ENCODE data around the gene EFCAB5.
A peak's percentile ranks its signal among the peaks of the same experiment; 100 is the strongest.
"Not testable (repeated sequence)": the region's sequence is repeated elsewhere in the genome, so short reads cannot be mapped to it uniquely, and the experiment has no call there.

Gene EFCAB5

GRCh38 chr17:30133197-30133596 lies 191.8 kb downstream of the EFCAB5 start:
- Histone ChIP-seq H3K9ac (no peak overlapping the region), H3K4me3 (IDR thresholded peaks at IDR 0.05; ENCODE audit: insufficient read depth, low read depth, low read length) (no peak overlapping the region), H3K4me1 (ENCODE audit: low read depth, poor library complexity, severe bottlenecking) (peaks cover 9% of the 10 kb centered on the region), H3K27ac (no peak overlapping the region), H3K36me3 (ENCODE audit: insufficient read depth) (no peaks in the 10 kb centered on the region), H4K20me1 (ENCODE audit: insufficient read depth) (no peaks in the 10 kb centered on the region), H3K4me2 (no peak overlapping the region), H3K79me2 (ENCODE audit: insufficient read depth, low read depth) (no peaks in the 10 kb centered on the region), H3K27me3 (ENCODE audit: insufficient read depth, low read depth) (no peaks in the 10 kb centered on the region), H2AFZ (ENCODE audit: low read depth) (no peak overlapping the region)
- TF ChIP-seq CTCF (conservative IDR thresholded peaks at IDR 0.05; ENCODE audit: low read depth, low read length): no peak

- no peak overlapping the region for H3K4me3 ChIP-seq (IDR thresholded peaks at IDR 0.05; ENCODE audit: insufficient read depth, low read depth, low read length)
- H2AFZ ChIP-seq (ENCODE audit: low read depth): no peak overlapping the region
- peaks cover 9% of the 10 kb centered on the region for H3K4me1 ChIP-seq (ENCODE audit: low read depth, poor library complexity, severe bottlenecking)
- no peaks in the 10 kb centered on the region; the same call in 1 of the 2 replicates for H3K79me2 ChIP-seq (ENCODE audit: insufficient read depth, low read depth)
- H3K9ac ChIP-seq: no peak overlapping the region
- H3K36me3 ChIP-seq (ENCODE audit: insufficient read depth): no peaks in the 10 kb centered on the region
- no peak for TF ChIP-seq CTCF (conservative IDR thresholded peaks at IDR 0.05; ENCODE audit: low read depth, low read length)
- H3K4me2 ChIP-seq: no peak overlapping the region
- no peaks in the 10 kb centered on the region for H4K20me1 ChIP-seq (ENCODE audit: insufficient read depth)
- H3K27me3 ChIP-seq (ENCODE audit: insufficient read depth, low read depth): no peaks in the 10 kb centered on the region
- H3K27ac ChIP-seq: no peak overlapping the region
These were observed 193.1 kb downstream of the EFCAB5 start for GRCh38 chr17:30134551-30134950.

- H4K20me1 ChIP-seq (ENCODE audit: insufficient read depth): no peaks in the 10 kb centered on the region
- no peak for TF ChIP-seq CTCF (conservative IDR thresholded peaks at IDR 0.05; ENCODE audit: low read depth, low read length)
- no peaks in the 10 kb centered on the region for H3K36me3 ChIP-seq (ENCODE audit: insufficient read depth)
These were observed 195.7 kb downstream of the EFCAB5 start for GRCh38 chr17:30137158-30137557.

GRCh38 chr17:30147860-30148259 lies 206.4 kb downstream of the EFCAB5 start:
- not testable (repeated sequence) for H3K79me2 ChIP-seq (ENCODE audit: insufficient read depth, low read depth)

More at GRCh38 chr17:30137158-30137557, 195.7 kb downstream of the EFCAB5 start:
- no peak overlapping the region for H3K4me2 ChIP-seq
- H2AFZ ChIP-seq (ENCODE audit: low read depth): no peak overlapping the region
- no peak overlapping the region for H3K27ac ChIP-seq
- no peaks in the 10 kb centered on the region; the same call in 1 of the 2 replicates for H3K79me2 ChIP-seq (ENCODE audit: insufficient read depth, low read depth)
- H3K4me1 ChIP-seq (ENCODE audit: low read depth, poor library complexity, severe bottlenecking): peaks cover 9% of the 10 kb centered on the region
- no peak overlapping the region for H3K9ac ChIP-seq
- no peak overlapping the region for H3K4me3 ChIP-seq (IDR thresholded peaks at IDR 0.05; ENCODE audit: insufficient read depth, low read depth, low read length)
- no peaks in the 10 kb centered on the region for H3K27me3 ChIP-seq (ENCODE audit: insufficient read depth, low read depth)

GRCh38 chr17:30148376-30148775 lies 206.9 kb downstream of the EFCAB5 start:
- no peaks in the 10 kb centered on the region for H3K36me3 ChIP-seq (ENCODE audit: insufficient read depth)
- TF ChIP-seq CTCF (conservative IDR thresholded peaks at IDR 0.05; ENCODE audit: low read depth, low read length): no peak
- H3K4me2 ChIP-seq: peak overlapping the region; percentile 18
- H3K9ac ChIP-seq: no peak overlapping the region
- no peak overlapping the region for H2AFZ ChIP-seq (ENCODE audit: low read depth)
- H3K4me3 ChIP-seq (IDR thresholded peaks at IDR 0.05; ENCODE audit: insufficient read depth, low read depth, low read length): no peak overlapping the region
- no peak overlapping the region for H3K27ac ChIP-seq
- peaks cover 37% of the 10 kb centered on the region for H3K4me1 ChIP-seq (ENCODE audit: low read depth, poor library complexity, severe bottlenecking)
- no peaks in the 10 kb centered on the region for H3K79me2 ChIP-seq (ENCODE audit: insufficient read depth, low read depth)
- no peaks in the 10 kb centered on the region for H3K27me3 ChIP-seq (ENCODE audit: insufficient read depth, low read depth)
- H4K20me1 ChIP-seq (ENCODE audit: insufficient read depth): no peaks in the 10 kb centered on the region; the same call in 1 of the 2 replicates

More at GRCh38 chr17:30147860-30148259, 206.4 kb downstream of the EFCAB5 start:
- not testable (repeated sequence) for H3K4me3 ChIP-seq (IDR thresholded peaks at IDR 0.05; ENCODE audit: insufficient read depth, low read depth, low read length); H3K27me3 ChIP-seq (ENCODE audit: insufficient read depth, low read depth); H3K36me3 ChIP-seq (ENCODE audit: insufficient read depth); H4K20me1 ChIP-seq (ENCODE audit: insufficient read depth); H3K27ac ChIP-seq; H2AFZ ChIP-seq (ENCODE audit: low read depth); H3K9ac ChIP-seq
- peak overlapping the region; percentile 18 for H3K4me2 ChIP-seq
- peaks cover 37% of the 10 kb centered on the region for H3K4me1 ChIP-seq (ENCODE audit: low read depth, poor library complexity, severe bottlenecking)
